GM12878 (cell line): Measurements from ENCODE around the gene HS1BP3. TPM values are rescaled to one million over a fixed set of nuclear protein-coding genes. Genes with fewer than 3 reads are reported as not detected.

Experiments used
- BMI1 ChIP-seq: fragments of 450-650 bp; IDR thresholded peaks from 2 replicates; pipeline ENCODE4 v1.6.1; 2016; ENCODE audit warnings: mild to moderate bottlenecking, moderate library complexity, borderline replicate concordance
- CHD2 ChIP-seq: IDR thresholded peaks from 2 replicates; pipeline ENCODE4 v1.6.1; 2011; ENCODE audit warnings: low read depth, low read length, improper control_type of control experiment, borderline replicate concordance
- CREB1 ChIP-seq: IDR thresholded peaks from 2 replicates; pipeline ENCODE4 v1.6.1; 2012; ENCODE audit warnings: low read depth, mild to moderate bottlenecking, inconsistent platforms
- EGR1 ChIP-seq, 2 experiments: IDR thresholded peaks; 1 replicate in 1 of 2; 2 replicates in 1 of 2; pipeline ENCODE4 v1.6.1; 2011 to 2012; ENCODE audit warnings: low read depth in 2 of 2, low read length in 2 of 2, borderline replicate concordance in 1 of 2, mild to moderate bottlenecking in 1 of 2, moderate library complexity in 1 of 2
- HCFC1 ChIP-seq: fragments of 150-350 bp; IDR thresholded peaks from 2 replicates; pipeline ENCODE4 v1.6.1; 2014; ENCODE audit warnings: low read length
- NR2C2 ChIP-seq: IDR thresholded peaks from 2 replicates; pipeline ENCODE4 v1.6.1; 2011; ENCODE audit warnings: borderline replicate concordance, low read depth; ENCODE audit not compliant: control insufficient read depth, insufficient read length
- POU2F2 ChIP-seq: IDR thresholded peaks from 3 replicates; pipeline ENCODE4 v1.6.1; 2011; ENCODE audit warnings: low read depth, mild to moderate bottlenecking, low read length, borderline replicate concordance
- RELA ChIP-seq: fragments of 450-650 bp; IDR thresholded peaks from 2 replicates; pipeline ENCODE4 v1.8.0; 2014; ENCODE audit warnings: borderline replicate concordance; ENCODE audit not compliant: partially characterized antibody
- ZNF274 ChIP-seq: IDR thresholded peaks from one replicate; pipeline ENCODE4 v1.8.0; 2011; ENCODE audit not compliant: insufficient read length, insufficient read depth
- ZZZ3 ChIP-seq: IDR thresholded peaks from 2 replicates; pipeline ENCODE4 v1.6.1; 2011; ENCODE audit warnings: low read depth; ENCODE audit not compliant: control insufficient read depth, insufficient read length
- polyA plus RNA-seq, 11 experiments: library from polyadenylated mRNA; depleted of rRNA in 4 of 11; unstranded in 6 of 11; stranded (reverse) in 5 of 11; fragments of >200 nt; fragmentation: Nextera tagmentation in 4 of 11; fragmentation: Illumina TruSeq in 1 of 11; extraction: Ambion mirVana in 4 of 11; extraction: Trizol in 1 of 11; gene quantifications; 1 replicate in 1 of 11; 2 replicates in 10 of 11; pipeline versions ENCODE4 v1.2.1 to v1.2.3, GENCODE V29; 2011 to 2016; ENCODE audit warnings: inconsistent platforms in 2 of 11, missing spikeins in 2 of 11, low read depth in 1 of 11
- total RNA-seq, 4 experiments: library from RNA; depleted of rRNA in 3 of 4; stranded (reverse); fragments of >200 nt in 3 of 4; fragmentation: Illumina TruSeq in 1 of 4; extraction: Trizol in 1 of 4; gene quantifications; 2 replicates each; pipeline versions ENCODE4 v1.2.1 to v1.2.3, GENCODE V29; 2013 to 2021
- TF ChIP-seq, protein P1 (sequence below): fragments of 450-650 bp; IDR thresholded peaks from 2 replicates; pipeline ENCODE4 v1.6.1; 2018; ENCODE audit warnings: borderline replicate concordance, mild to moderate bottlenecking; ENCODE audit not compliant: partially characterized antibody
- TF ChIP-seq, protein P2 (sequence below): fragments of 450-650 bp; formaldehyde crosslinking; IDR thresholded peaks from 2 replicates; pipeline ENCODE4 v1.4.0; 2022; ENCODE audit warnings: mild to moderate bottlenecking, moderate library complexity
- TF ChIP-seq, protein P3 (sequence below): fragments of 450-650 bp; formaldehyde crosslinking; IDR thresholded peaks from 2 replicates; pipeline ENCODE4 v1.5.0; 2022; ENCODE audit warnings: mild to moderate bottlenecking, missing genetic modification characterization
- TF ChIP-seq, protein P4 (sequence below): fragments of 450-650 bp; conservative IDR thresholded peaks from 2 replicates; pipeline ENCODE4 v1.6.1; 2017; ENCODE audit warnings: mild to moderate bottlenecking, moderate library complexity

Gene HS1BP3
- total and polyA plus RNA-seq, 10 of the 15 experiments (the other 5 are each of a cell fraction or from before 2014, with no cell fraction given) = 0.47 to 7.2 (median 4.6) TPM

DNA sequence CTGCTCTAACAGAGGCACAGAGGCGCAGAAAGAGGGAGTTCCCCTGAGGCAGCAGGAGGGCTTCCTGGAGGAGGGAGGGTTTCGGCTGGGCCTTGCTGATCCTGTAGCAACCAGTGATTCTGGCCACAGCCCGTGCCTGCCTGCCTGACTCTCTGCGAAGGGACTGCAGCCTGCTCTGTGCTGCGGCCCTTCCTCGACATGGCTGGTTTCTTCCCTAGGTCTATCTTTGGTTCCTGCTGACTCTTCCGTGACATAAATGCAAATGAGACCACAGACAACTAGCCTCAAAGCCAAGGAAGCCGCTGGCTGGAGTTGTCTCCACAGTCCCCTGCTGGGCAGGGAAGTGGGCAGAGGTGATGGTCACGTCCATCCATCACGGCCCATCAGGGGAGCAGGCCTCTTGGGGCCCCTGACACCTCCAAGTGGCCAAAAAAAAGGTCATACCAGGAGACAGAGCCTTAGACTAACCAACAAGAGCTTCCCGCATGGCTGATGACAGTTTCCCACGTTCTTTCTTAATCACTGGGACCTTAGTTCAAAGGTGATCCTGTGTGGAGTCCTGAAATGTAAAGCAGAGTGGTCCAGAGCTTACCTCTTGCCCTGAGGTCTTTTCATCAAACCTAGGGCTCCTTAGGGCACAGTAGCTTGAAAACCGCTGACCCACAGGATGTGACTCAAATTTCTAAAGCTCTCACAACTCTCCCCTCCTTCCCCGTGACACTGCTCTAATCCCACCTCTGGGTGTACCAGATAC, 55.3 kb downstream of the HS1BP3 start (continued):
- TF ChIP-seq, protein P1, sequence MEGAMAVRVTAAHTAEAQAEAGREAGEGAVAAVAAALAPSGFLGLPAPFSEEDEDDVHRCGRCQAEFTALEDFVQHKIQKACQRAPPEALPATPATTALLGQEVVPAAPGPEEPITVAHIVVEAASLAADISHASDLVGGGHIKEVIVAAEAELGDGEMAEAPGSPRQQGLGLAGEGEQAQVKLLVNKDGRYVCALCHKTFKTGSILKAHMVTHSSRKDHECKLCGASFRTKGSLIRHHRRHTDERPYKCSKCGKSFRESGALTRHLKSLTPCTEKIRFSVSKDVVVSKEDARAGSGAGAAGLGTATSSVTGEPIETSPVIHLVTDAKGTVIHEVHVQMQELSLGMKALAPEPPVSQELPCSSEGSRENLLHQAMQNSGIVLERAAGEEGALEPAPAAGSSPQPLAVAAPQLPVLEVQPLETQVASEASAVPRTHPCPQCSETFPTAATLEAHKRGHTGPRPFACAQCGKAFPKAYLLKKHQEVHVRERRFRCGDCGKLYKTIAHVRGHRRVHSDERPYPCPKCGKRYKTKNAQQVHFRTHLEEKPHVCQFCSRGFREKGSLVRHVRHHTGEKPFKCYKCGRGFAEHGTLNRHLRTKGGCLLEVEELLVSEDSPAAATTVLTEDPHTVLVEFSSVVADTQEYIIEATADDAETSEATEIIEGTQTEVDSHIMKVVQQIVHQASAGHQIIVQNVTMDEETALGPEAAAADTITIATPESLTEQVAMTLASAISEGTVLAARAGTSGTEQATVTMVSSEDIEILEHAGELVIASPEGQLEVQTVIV = no peak
- TF ChIP-seq BMI1 (peak; percentile 26; the same call in 1 of the 2 replicates), ZZZ3 (no peak), CREB1 (peak; percentile 58), CHD2 (peak; percentile 16; the same call in 1 of the 2 replicates), HCFC1 (no peak), ZNF274 (no peak), RELA (peak; percentile 47), POU2F2 (peak; percentile 97), NR2C2 (no peak), EGR1 (IDR thresholded peaks at IDR 0.05; ENCODE audit: borderline replicate concordance in 1 of 2, low read depth in 2 of 2, low read length in 2 of 2) (no peak)
- TF ChIP-seq, protein P2, sequence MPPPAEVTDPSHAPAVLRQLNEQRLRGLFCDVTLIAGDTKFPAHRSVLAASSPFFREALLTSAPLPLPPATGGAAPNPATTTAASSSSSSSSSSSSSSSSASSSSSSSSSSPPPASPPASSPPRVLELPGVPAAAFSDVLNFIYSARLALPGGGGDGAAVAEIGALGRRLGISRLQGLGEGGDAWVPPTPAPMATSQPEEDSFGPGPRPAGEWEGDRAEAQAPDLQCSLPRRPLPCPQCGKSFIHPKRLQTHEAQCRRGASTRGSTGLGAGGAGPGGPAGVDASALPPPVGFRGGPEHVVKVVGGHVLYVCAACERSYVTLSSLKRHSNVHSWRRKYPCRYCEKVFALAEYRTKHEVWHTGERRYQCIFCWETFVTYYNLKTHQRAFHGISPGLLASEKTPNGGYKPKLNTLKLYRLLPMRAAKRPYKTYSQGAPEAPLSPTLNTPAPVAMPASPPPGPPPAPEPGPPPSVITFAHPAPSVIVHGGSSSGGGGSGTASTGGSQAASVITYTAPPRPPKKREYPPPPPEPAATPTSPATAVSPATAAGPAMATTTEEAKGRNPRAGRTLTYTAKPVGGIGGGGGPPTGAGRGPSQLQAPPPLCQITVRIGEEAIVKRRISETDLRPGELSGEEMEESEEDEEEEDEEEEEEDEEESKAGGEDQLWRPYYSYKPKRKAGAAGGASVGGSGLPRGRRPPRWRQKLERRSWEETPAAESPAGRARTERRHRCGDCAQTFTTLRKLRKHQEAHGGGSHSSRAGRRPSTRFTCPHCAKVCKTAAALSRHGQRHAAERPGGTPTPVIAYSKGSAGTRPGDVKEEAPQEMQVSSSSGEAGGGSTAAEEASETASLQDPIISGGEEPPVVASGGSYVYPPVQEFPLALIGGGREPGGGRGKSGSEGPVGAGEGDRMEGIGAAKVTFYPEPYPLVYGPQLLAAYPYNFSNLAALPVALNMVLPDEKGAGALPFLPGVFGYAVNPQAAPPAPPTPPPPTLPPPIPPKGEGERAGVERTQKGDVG = no peak
- TF ChIP-seq, protein P3, sequence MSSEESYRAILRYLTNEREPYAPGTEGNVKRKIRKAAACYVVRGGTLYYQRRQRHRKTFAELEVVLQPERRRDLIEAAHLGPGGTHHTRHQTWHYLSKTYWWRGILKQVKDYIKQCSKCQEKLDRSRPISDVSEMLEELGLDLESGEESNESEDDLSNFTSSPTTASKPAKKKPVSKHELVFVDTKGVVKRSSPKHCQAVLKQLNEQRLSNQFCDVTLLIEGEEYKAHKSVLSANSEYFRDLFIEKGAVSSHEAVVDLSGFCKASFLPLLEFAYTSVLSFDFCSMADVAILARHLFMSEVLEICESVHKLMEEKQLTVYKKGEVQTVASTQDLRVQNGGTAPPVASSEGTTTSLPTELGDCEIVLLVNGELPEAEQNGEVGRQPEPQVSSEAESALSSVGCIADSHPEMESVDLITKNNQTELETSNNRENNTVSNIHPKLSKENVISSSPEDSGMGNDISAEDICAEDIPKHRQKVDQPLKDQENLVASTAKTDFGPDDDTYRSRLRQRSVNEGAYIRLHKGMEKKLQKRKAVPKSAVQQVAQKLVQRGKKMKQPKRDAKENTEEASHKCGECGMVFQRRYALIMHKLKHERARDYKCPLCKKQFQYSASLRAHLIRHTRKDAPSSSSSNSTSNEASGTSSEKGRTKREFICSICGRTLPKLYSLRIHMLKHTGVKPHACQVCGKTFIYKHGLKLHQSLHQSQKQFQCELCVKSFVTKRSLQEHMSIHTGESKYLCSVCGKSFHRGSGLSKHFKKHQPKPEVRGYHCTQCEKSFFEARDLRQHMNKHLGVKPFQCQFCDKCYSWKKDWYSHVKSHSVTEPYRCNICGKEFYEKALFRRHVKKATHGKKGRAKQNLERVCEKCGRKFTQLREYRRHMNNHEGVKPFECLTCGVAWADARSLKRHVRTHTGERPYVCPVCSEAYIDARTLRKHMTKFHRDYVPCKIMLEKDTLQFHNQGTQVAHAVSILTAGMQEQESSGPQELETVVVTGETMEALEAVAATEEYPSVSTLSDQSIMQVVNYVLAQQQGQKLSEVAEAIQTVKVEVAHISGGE = no peak
- TF ChIP-seq, protein P4, sequence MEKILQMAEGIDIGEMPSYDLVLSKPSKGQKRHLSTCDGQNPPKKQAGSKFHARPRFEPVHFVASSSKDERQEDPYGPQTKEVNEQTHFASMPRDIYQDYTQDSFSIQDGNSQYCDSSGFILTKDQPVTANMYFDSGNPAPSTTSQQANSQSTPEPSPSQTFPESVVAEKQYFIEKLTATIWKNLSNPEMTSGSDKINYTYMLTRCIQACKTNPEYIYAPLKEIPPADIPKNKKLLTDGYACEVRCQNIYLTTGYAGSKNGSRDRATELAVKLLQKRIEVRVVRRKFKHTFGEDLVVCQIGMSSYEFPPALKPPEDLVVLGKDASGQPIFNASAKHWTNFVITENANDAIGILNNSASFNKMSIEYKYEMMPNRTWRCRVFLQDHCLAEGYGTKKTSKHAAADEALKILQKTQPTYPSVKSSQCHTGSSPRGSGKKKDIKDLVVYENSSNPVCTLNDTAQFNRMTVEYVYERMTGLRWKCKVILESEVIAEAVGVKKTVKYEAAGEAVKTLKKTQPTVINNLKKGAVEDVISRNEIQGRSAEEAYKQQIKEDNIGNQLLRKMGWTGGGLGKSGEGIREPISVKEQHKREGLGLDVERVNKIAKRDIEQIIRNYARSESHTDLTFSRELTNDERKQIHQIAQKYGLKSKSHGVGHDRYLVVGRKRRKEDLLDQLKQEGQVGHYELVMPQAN = no peak
